HG02943 (cell line): ENCODE results near the gene XYLT2.
"Not testable (repeated sequence)": the region's sequence is repeated elsewhere in the genome, so short reads cannot be mapped to it uniquely, and the experiment has no call there.

ENCODE experiments used
- ATAC-seq: cut with Tn5 transposase; IDR thresholded peaks from one replicate; pipeline ENCODE4 v1.9.1; 2021; ENCODE audit warnings: mild to moderate bottlenecking, low read depth, moderate library complexity; ENCODE audit not compliant: unreplicated experiment

Gene XYLT2

DNA sequence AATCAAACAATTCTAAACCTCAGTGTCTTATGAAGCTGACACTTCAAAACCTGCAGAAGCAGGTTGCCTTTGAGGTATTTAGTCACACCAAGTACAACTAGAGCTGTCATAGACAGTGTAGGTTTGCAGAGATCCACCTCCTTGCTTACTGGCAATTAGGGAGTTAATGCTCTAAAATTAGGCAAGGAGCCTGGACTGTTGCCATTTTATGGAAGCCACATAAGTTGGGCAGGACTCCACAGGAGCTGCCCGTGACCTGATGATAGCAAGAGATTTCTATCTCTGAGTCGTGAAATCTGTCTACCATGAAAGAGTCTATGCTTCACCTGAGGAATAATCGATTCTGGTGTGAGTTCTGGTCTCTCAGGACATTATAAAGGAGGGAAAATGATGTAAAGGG is 36.0 kb downstream of the XYLT2 start:
- no peak for ATAC-seq

- ATAC-seq = no peak
Observed at GRCh38 chr17:50382931-50383330, 37.0 kb downstream of the XYLT2 start.

- ATAC-seq = no peak
Observed at GRCh38 chr17:50386510-50386909, 40.6 kb downstream of the XYLT2 start.

GRCh38 chr17:50388728-50389127 is 42.8 kb downstream of the XYLT2 start:
- ATAC-seq = no peak

DNA sequence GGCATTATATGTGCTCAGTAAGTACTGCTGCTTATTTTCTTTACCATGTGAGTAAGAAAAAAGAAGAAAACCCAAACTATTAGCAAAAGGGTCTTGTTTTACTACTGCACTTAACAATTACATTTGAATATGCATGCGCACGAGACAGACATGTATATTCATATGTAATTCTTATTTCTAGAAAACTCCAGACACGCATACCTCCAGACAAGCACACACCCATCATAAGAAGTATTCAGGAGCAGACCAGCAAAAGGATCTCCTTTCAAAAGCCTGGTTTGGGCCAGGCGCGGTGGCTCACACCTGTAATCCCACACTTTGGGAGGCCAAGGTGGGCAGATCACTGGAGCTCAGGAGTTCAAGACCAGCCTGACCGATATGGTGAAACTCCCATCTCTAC is 43.6 kb downstream of the XYLT2 start:
- ATAC-seq = no peak

DNA sequence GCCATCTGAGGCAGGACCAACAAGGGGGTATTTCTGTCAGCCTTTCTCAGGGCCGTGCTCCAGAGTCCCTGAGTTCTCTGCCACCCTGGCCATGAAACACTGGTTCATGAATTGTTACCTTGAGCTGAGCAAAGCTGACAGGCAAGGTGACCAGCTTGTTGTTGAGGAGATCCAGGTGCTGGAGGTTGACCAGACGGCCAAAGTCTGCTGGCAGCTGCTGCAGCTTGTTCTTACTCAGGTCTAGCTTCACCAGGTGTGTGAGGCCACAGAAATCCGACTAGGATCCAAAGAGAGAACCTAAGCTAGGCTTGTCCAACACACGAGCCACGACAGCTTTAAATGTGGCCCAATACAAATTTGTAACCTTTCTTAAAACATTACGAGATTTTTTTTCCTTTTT is 46.7 kb downstream of the XYLT2 start:
- ATAC-seq = no peak

DNA sequence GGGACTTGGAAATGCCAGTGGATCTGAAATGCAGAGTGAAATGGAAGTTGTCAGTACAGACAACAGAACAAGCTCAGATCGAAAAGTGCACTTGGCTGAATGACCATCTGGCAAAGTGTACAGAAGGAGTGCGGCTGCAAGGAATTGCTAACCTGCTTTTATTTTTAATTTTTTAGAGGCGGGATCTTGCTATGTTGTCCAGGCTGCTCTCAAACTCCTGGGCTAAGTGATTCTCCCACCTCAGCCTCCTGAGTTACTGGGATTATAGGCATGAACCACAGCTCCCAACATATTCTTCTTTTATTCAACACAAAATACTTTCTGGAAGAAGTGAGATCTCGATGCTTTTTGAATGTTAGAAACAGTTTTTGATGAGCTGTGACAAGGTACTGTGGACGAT is 47.8 kb downstream of the XYLT2 start:
- ATAC-seq = no peak

DNA sequence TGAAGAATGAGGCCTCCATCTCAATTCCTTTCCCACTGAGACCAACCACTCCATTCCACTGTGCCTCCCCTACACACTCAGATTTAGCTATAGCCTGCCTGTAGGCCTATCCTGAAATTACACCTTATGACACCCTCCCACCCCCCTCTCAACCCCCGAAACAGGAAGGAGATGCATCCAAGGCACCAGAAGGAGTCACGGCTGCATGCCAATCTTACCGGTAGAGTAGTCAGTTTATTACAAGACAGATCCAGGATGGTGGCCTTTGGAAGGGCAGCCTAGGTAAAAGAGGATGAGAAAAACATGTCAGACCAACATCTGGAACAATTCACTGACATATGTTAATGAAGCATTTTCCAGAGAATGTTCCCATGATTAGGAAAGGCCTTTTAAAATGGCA is 48.8 kb downstream of the XYLT2 start:
- no peak for ATAC-seq

DNA sequence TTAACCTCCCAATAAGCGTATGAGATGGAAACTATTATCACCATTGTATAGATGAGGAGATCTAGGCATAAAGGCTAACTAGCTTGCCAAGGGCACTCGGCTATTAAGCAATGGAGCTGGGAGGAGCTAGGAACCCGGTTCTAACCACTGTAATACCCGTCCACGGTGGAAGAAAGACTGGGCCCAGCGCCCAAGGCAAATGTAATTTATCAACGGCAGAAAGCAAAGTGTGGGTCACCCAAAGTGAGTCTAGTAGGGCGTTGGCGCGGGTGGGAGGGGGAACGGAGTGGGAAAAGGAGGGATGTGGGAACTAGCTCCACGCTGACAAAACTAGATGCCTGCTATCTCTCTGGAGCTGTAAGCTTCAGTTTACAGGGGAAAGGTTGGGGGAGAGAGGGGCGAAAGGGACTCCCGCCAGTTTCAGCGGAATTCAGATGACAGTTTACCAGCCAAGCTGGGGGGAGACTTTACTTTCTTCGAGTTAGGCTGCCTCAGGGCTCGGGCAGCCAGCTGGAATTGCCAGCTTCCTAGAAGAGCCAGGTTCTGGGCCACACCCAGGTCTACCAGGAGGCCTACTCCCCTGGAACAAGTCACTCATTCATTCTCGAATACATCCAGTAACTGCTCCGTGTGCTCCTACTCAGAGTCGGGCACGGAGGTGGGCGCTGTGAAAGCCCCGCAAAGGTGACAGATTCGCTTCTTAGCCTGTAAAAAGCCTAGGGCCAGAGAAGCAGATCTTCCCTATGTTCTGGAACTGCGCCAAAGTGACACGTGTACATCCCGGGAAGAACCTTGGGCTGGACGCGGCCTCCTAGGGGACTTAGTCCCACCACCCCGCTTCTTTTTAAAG is 50.6 kb downstream of the XYLT2 start:
- peak; percentile 24 for ATAC-seq

GRCh38 chr17:50397111-50397918 is 51.4 kb downstream of the XYLT2 start, which contains the start of gene LRRC59:
Gene LRRC59, minus strand, starts transcription at chr17:50397523. Its CDS starts 206 bp downstream, at chr17:50397317.
- peak; percentile 95 for ATAC-seq

DNA sequence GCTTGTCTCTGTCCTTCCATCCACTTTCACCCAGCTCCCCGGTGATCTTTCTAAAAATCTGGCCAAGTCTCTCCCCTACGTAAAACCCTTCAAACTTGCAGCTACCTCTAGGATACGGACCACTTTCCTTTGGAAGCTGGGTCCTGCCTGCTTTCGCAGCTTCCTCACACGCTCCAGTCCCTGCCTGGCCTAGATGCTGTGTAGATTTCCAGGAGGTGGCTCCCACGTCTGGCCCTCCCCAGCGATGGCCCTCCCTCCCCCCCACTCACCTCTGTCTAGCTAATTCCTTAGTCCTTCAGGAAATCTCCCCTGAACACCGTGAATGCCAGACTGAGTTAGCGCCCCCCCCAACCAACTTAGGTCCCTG is 52.0 kb downstream of the XYLT2 start:
- no peak for ATAC-seq

GRCh38 chr17:50398672-50399071 is 52.7 kb downstream of the XYLT2 start:
- ATAC-seq = not testable (repeated sequence)

GRCh38 chr17:50399591-50399990 is 53.7 kb downstream of the XYLT2 start:
- not testable (repeated sequence) for ATAC-seq

GRCh38 chr17:50405351-50405750 is 59.4 kb downstream of the XYLT2 start:
- ATAC-seq = not testable (repeated sequence)

- no peak for ATAC-seq
Observed at GRCh38 chr17:50406578-50406977, 60.7 kb downstream of the XYLT2 start.

DNA sequence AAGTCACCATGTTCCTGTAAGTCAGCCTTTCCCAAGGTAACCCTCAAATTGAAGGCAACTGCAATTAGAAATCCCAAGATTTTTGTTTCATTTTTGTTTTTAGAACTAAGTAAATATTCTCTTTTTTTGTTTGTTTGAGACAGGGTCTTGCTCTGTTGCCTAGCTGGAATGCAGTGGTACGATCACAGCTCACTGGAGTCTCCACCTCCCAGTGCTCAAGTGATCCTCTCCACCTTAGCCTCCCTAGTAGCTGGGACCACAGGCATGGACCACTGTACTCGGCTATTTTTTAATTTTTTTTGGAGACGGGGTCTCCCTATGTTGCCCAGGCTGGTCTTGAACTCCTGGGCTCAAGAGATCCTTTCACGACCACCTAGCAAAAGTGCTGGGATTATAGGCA is 62.0 kb downstream of the XYLT2 start:
- ATAC-seq = no peak
